B cell (primary cell): ENCODE results near the gene PABPN1. TPM values are rescaled to one million over a fixed set of nuclear protein-coding genes. Genes with fewer than 3 reads are reported as not detected.

ENCODE experiments used
- ATAC-seq: fragments of 200-7000 bp; cut with Tn5 transposase; one replicate; pipeline ENCODE4 v1.10.0; 2021; ENCODE audit warnings: low read depth, mild to moderate bottlenecking, moderate number of reproducible peaks, moderate library complexity
- CTCF ChIA-PET: fragments of 350-600 bp; sonication (Branson Sonifier 250); formaldehyde crosslinking; loops from one replicate; lab custom pipeline; 2021; ENCODE audit warnings: antibody characterized with exemption, inconsistent platforms; lab: Charles Lee
- POLR2A ChIA-PET: fragments of 350-600 bp; sonication (Branson Sonifier 250); formaldehyde crosslinking; loops from one replicate; lab custom pipeline; 2021; ENCODE audit warnings: antibody characterized with exemption; lab: Charles Lee
- DNase-seq: peaks from one replicate; pipeline ENCODE4 v3.0.0; 2013
- H2AFZ ChIP-seq: 2 replicates; pipeline ENCODE4 v1.6.1; 2012; ENCODE audit warnings: mild to moderate bottlenecking, low read depth, low read length; ENCODE audit not compliant: insufficient read depth, poor library complexity, severe bottlenecking
- H3K27ac ChIP-seq, 2 donors: 1 replicate in 1 of 2; 2 replicates in 1 of 2; pipeline ENCODE4 v1.5.1; 2012 to 2013; ENCODE audit warnings: low read length in 2 of 2, mild to moderate bottlenecking in 2 of 2, moderate library complexity in 1 of 2
- H3K27me3 ChIP-seq, 4 experiments: fragments of 200-600 bp in 1 of 4; sonication (generic) in 1 of 4; replicated peaks in 1 of 4; 1 replicate in 2 of 4; 2 replicates in 2 of 4; pipeline versions ENCODE4 v1.6.1 to v1.7.0; 2013 to 2016; ENCODE audit warnings: low read length in 3 of 4, mild to moderate bottlenecking in 2 of 4, mixed read lengths in 1 of 4, moderate library complexity in 1 of 4; ENCODE audit not compliant: insufficient read depth in 4 of 4, control insufficient read depth in 3 of 4; ENCODE audit errors: control extremely low read depth in 1 of 4
- H3K36me3 ChIP-seq, 2 experiments: replicated peaks in 1 of 2; 1 replicate in 1 of 2; 2 replicates in 1 of 2; pipeline versions ENCODE4 v1.6.1 to v1.7.1; 2013; ENCODE audit warnings: low read length in 1 of 2; ENCODE audit not compliant: insufficient read depth in 2 of 2, control insufficient read depth in 1 of 2; ENCODE audit errors: control extremely low read depth in 1 of 2, extremely low read depth in 1 of 2
- H3K4me1 ChIP-seq, 2 donors: fragments of 200-600 bp in 1 of 2; sonication (generic) in 1 of 2; 1 replicate in 1 of 2; 2 replicates in 1 of 2; pipeline versions ENCODE4 v1.5.1 to v1.6.1; 2013 to 2017; ENCODE audit warnings: low read length in 2 of 2; ENCODE audit not compliant: control insufficient read depth in 2 of 2, insufficient read depth in 2 of 2
- H3K4me2 ChIP-seq: replicated peaks from 2 replicates; pipeline ENCODE3; 2012; ENCODE audit warnings: mild to moderate bottlenecking, low read depth, low read length; ENCODE audit not compliant: poor library complexity, severe bottlenecking
- H3K4me3 ChIP-seq, 5 experiments: fragments of 200-600 bp in 1 of 5; sonication (generic) in 1 of 5; 1 replicate in 3 of 5; 2 replicates in 2 of 5; pipeline versions ENCODE4 v1.5.1 to v1.7.0; 2011 to 2016; ENCODE audit warnings: low read length in 4 of 5, mild to moderate bottlenecking in 4 of 5, low read depth in 2 of 5, control low read depth in 1 of 5, moderate library complexity in 1 of 5; ENCODE audit not compliant: insufficient read depth in 1 of 5; ENCODE audit errors: control extremely low read depth in 1 of 5, extremely low read depth in 1 of 5
- H3K79me2 ChIP-seq: fragments of 200-600 bp; sonication (generic); one replicate; pipeline ENCODE4 v1.6.0; 2016; ENCODE audit warnings: low read length; ENCODE audit not compliant: control insufficient read depth, insufficient read depth
- H3K9ac ChIP-seq: fragments of 200-600 bp; sonication (generic); 2 replicates; pipeline ENCODE4 v1.6.1; 2017; ENCODE audit warnings: mild to moderate bottlenecking, low read length, moderate library complexity
- H3K9me3 ChIP-seq, 3 donors: one replicate each; pipeline versions ENCODE4 v1.6.1 to v1.7.1; 2013; ENCODE audit warnings: low read length in 2 of 3; ENCODE audit not compliant: control insufficient read depth in 2 of 3, insufficient read depth in 1 of 3; ENCODE audit errors: control extremely low read depth in 1 of 3
- H4K20me1 ChIP-seq: 2 replicates; pipeline ENCODE4 v1.6.0; 2012; ENCODE audit warnings: mild to moderate bottlenecking, low read length; ENCODE audit not compliant: insufficient read depth, control insufficient read depth, poor library complexity, severe bottlenecking
- H3K27ac Mint-ChIP-seq: one replicate; pipeline ENCODE4 v1.8.0; 2021; ENCODE audit warnings: mixed read lengths
- H3K27me3 Mint-ChIP-seq: one replicate; pipeline ENCODE4 v1.8.0; 2021; ENCODE audit warnings: mixed read lengths
- H3K4me1 Mint-ChIP-seq: one replicate; pipeline ENCODE4 v1.8.0; 2021; ENCODE audit warnings: mixed read lengths
- H3K4me3 Mint-ChIP-seq: one replicate; pipeline ENCODE4 v1.8.0; 2021; ENCODE audit warnings: mixed read lengths
- H3K9me3 Mint-ChIP-seq: one replicate; pipeline ENCODE4 v1.8.0; 2022; ENCODE audit warnings: mixed read lengths; ENCODE audit not compliant: insufficient read depth
- CTCF ChIP-seq: fragments of 200-600 bp; IDR thresholded peaks from one replicate; pipeline ENCODE4 v1.8.0; 2022; ENCODE audit warnings: antibody characterized with exemption, mild to moderate bottlenecking
- EZH2 ChIP-seq: IDR thresholded peaks from 2 replicates; pipeline ENCODE4 v1.6.1; 2012; ENCODE audit warnings: borderline replicate concordance, low read depth, mild to moderate bottlenecking, moderate library complexity, low read length; ENCODE audit not compliant: insufficient read depth, poor library complexity, severe bottlenecking
- WGBS: methylation state at CpG from one replicate; pipeline ENCODE4 v1.1.5; 2013; ENCODE audit warnings: missing lambda C conversion rate; ENCODE audit not compliant: insufficient coverage; 5-methylcytosine and 5-hydroxymethylcytosine counted together
- intact Hi-C: fragments of 100-400 bp; cut with micrococcal nuclease; formaldehyde crosslinking; loops from one replicate; pipeline ENCODE4 v1.10.0; 2022
- polyA plus RNA-seq: library from polyadenylated mRNA; depleted of rRNA; stranded (reverse); fragments of >200 nt; gene quantifications from 2 replicates; pipeline ENCODE4 v1.2.3, GENCODE V29; 2012
- total RNA-seq, 2 donors: library from RNA; stranded (reverse); fragments of 120-200 nt in 1 of 2; gene quantifications; 1 replicate in 1 of 2; 2 replicates in 1 of 2; pipeline versions ENCODE4 v1.2.3 to v1.2.4, GENCODE V29; 2013 to 2022

The PABPN1 gene
- total and polyA plus RNA-seq, 2 donors (not counting 1 experiment from before 2014, with no cell fraction given), result 283 to 293 TPM

DNA sequence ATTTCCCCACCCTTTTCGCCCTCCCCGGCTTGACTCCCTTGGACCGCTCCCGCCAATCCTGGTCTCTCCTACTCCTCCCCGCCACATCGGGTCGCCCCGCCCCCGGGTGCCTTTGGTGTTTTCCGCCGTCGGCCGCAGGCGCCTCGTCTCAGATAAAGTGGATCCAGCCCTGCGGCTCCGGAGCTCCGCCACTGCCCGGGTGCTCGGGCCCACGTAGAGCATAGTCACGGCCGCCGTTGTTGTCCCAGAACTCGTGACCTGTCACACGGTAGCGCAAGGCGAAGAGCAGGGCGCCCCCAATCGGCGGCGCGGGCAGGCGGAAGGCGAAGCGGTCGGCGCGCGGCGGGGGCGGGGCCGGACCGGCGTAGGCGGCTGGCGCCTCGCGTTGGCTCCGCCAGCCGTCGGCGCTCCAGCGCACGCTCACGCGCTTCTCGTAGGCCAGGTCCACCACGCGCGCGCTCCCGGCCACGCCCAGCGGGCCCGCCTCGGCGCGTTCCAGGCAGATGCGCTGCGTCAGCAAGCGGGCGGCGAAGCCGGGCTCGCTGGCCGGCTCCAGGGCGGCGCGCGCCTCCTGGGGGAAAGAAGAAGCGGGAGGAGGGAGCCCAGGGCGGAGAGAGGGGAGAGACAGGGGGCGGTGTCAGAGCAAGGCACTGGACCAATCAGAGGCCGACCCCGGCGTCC lies 19.8 kb upstream of the PABPN1 start:
- H3K4me2 ChIP-seq, result peak overlapping the region; percentile 98
- H3K36me3 ChIP-seq, result peaks cover 0 to 14% of the 10 kb centered on the region in 2 experiments
- peaks cover 24 to 26% of the 10 kb centered on the region in 2 donors for H3K4me1 ChIP-seq
- no peak for TF ChIP-seq EZH2
- TF ChIP-seq CTCF, result peak; percentile 81
- intact Hi-C loops, result loop anchor here (1.0 to 10.0 kb wide), 14 partner anchors 15 to 1919 kb away; partner anchors contain the start of genes ACIN1, C14orf119, HOMEZ and MDP1
- peak overlapping the region; percentile 98 for H3K4me3 Mint-ChIP-seq
- DNase-seq (peak; percentile 100), ATAC-seq (peak; percentile 75)
- H3K27me3 ChIP-seq, result no peaks in the 10 kb centered on the region
- H3K4me1 Mint-ChIP-seq, result peaks cover 34% of the 10 kb centered on the region
- H3K9ac ChIP-seq, result peak overlapping the region; percentile 90
- H2AFZ ChIP-seq, result peak overlapping the region; percentile 92
- no peaks in the 10 kb centered on the region for H3K9me3 Mint-ChIP-seq
- peak overlapping the region in 4 of 5 experiments; percentile 72 to 86 (median 82) for H3K4me3 ChIP-seq
- WGBS, result under 1% methylated on average over 84 of the region's 87 CpGs
- H4K20me1 ChIP-seq, result no peaks in the 10 kb centered on the region
- peaks cover 6% of the 10 kb centered on the region for H3K79me2 ChIP-seq
- peak overlapping the region; percentile 95 to 96 for H3K27ac ChIP-seq
- H3K9me3 ChIP-seq, result no peaks in the 10 kb centered on the region
- ChIA-PET POLR2A (interaction anchor here (0.5 to 5.0 kb wide), 5 partner anchors 15 to 206 kb away, joined by 4 to 84 read pairs (median 11); partner anchors contain the start of genes ACIN1, C14orf119, HOMEZ and PABPN1), CTCF (interaction anchor here (1.2 to 8.6 kb wide), 9 partner anchors 15 to 244 kb away, joined by 3 to 56 read pairs (median 6); partner anchors contain the start of genes ACIN1, C14orf119, CDH24 and HOMEZ)
- H3K27me3 Mint-ChIP-seq, result no peaks in the 10 kb centered on the region
- peak overlapping the region; percentile 95 for H3K27ac Mint-ChIP-seq
